Keratinocyte (primary cell): ENCODE measurements around the gene NR1H3. TPM values are rescaled to one million over a fixed set of nuclear protein-coding genes. Genes with fewer than 3 reads are reported as not detected.

Source experiments
- DNase-seq: peaks from one replicate; pipeline ENCODE4 v3.0.0-alpha.2; 2011; ENCODE audit warnings: low read depth, missing footprints, low spot score
- FAIRE-seq: peaks from 2 replicates; lab custom pipeline; 2011; peaks lifted over from hg19 to GRCh38; lab: Jason Lieb, UNC
- H2AFZ ChIP-seq: 2 replicates; pipeline ENCODE4 v1.6.0; 2012; ENCODE audit warnings: low read length, control low read depth, inconsistent platforms; ENCODE audit not compliant: control insufficient read depth
- H3K27ac ChIP-seq: 2 replicates; pipeline ENCODE4 v1.5.1; 2011; ENCODE audit warnings: low read length; ENCODE audit not compliant: control insufficient read depth, insufficient read depth
- H3K27me3 ChIP-seq: 3 replicates; pipeline ENCODE4 v1.6.0; 2011; ENCODE audit warnings: low read length; ENCODE audit not compliant: control insufficient read depth, insufficient read depth; ENCODE audit errors: extremely low read depth
- H3K36me3 ChIP-seq, 2 experiments: 2 replicates in 1 of 2; 3 replicates in 1 of 2; pipeline ENCODE4 v1.5.1; 2011; ENCODE audit warnings: low read length in 2 of 2, mild to moderate bottlenecking in 1 of 2; ENCODE audit not compliant: control insufficient read depth in 2 of 2, insufficient read depth in 2 of 2; ENCODE audit errors: extremely low read depth in 1 of 2
- H3K4me1 ChIP-seq: 3 replicates; pipeline ENCODE4 v1.5.1; 2011; ENCODE audit warnings: low read length; ENCODE audit not compliant: control insufficient read depth, insufficient read depth; ENCODE audit errors: extremely low read depth
- H3K4me2 ChIP-seq: 3 replicates; pipeline ENCODE4 v1.6.0; 2011; ENCODE audit warnings: low read depth, low read length; ENCODE audit not compliant: control insufficient read depth, insufficient read depth; ENCODE audit errors: extremely low read depth
- H3K4me3 ChIP-seq, 3 experiments: fragments of 200-600 bp in 1 of 3; sonication (generic) in 1 of 3; 2 replicates in 2 of 3; 3 replicates in 1 of 3; pipeline ENCODE4 v1.5.1; 2011 to 2016; ENCODE audit warnings: low read length in 3 of 3, mild to moderate bottlenecking in 3 of 3, control low read depth in 2 of 3, inconsistent platforms in 1 of 3, low read depth in 1 of 3, mixed read lengths in 1 of 3, mixed run types in 1 of 3, moderate library complexity in 1 of 3; ENCODE audit not compliant: control insufficient read depth in 2 of 3, insufficient read depth in 2 of 3; ENCODE audit errors: extremely low read depth in 1 of 3
- H3K79me2 ChIP-seq: 2 replicates; pipeline ENCODE4 v1.6.0; 2012; ENCODE audit warnings: low read length; ENCODE audit not compliant: control insufficient read depth, insufficient read depth
- H3K9ac ChIP-seq: 3 replicates; pipeline ENCODE4 v1.6.0; 2011; ENCODE audit warnings: low read length; ENCODE audit not compliant: control insufficient read depth, insufficient read depth; ENCODE audit errors: extremely low read depth
- H3K9me1 ChIP-seq: 3 replicates; pipeline ENCODE4 v1.6.0; 2011; ENCODE audit warnings: low read length; ENCODE audit not compliant: control insufficient read depth, insufficient read depth; ENCODE audit errors: extremely low read depth
- H3K9me3 ChIP-seq: 2 replicates; pipeline ENCODE4 v1.5.1; 2012; ENCODE audit warnings: low read depth, low read length; ENCODE audit not compliant: control insufficient read depth
- H4K20me1 ChIP-seq: 3 replicates; pipeline ENCODE4 v1.6.0; 2011; ENCODE audit warnings: low read length; ENCODE audit not compliant: control insufficient read depth, insufficient read depth; ENCODE audit errors: extremely low read depth
- CTCF ChIP-seq, 3 experiments: IDR thresholded peaks in 1 of 3; conservative IDR thresholded peaks in 1 of 3; optimal IDR thresholded peaks in 1 of 3; 2 replicates in 2 of 3; 3 replicates in 1 of 3; pipeline versions ENCODE3 to v1.5.1; 2011; ENCODE audit warnings: low read length in 3 of 3, mild to moderate bottlenecking in 3 of 3, moderate library complexity in 2 of 3, control low read depth in 1 of 3, inconsistent platforms in 1 of 3; ENCODE audit not compliant: insufficient read depth in 2 of 3; ENCODE audit errors: extremely low read depth in 1 of 3
- EZH2 ChIP-seq: IDR thresholded peaks from one replicate; pipeline ENCODE4 v1.6.1; 2012; ENCODE audit warnings: inconsistent platforms, mild to moderate bottlenecking, low read length, moderate library complexity
- dilution Hi-C: fragments of 300-500 bp; cut with MboI; formaldehyde crosslinking; loops from one replicate; pipeline ENCODE4 v1.7.0; 2020; ENCODE audit warnings: low sequenced_read_pairs; ENCODE audit not compliant: extremely low pct_ligation_motif_present
- polyA plus RNA-seq, 5 experiments: library from polyadenylated mRNA; depleted of rRNA in 3 of 5; stranded (reverse) in 3 of 5; stranded (forward) in 1 of 5; unstranded in 1 of 5; fragments of >200 nt; gene quantifications; 1 replicate in 1 of 5; 2 replicates in 3 of 5; 3 replicates in 1 of 5; pipeline versions ENCODE4 v1.2.1 to v1.2.3, GENCODE V29; 2011 to 2012; ENCODE audit warnings: missing spikeins in 2 of 5, low read depth in 1 of 5, low replicate concordance in 1 of 5

Gene NR1H3
- polyA plus RNA-seq, 1 donor (not counting 4 experiments of a cell fraction or from before 2014, with no cell fraction given): 9.1 TPM

GRCh38 chr11:47318166-47318565 is 60.4 kb downstream of the NR1H3 start:
- Histone ChIP-seq H3K4me3 (no peak overlapping the region), H3K9ac (no peak overlapping the region), H3K36me3 (peaks cover 1 to 12% of the 10 kb centered on the region in 2 experiments), H3K79me2 (no peaks in the 10 kb centered on the region), H4K20me1 (no peaks in the 10 kb centered on the region), H3K27ac (no peak overlapping the region), H3K27me3 (no peaks in the 10 kb centered on the region), H3K4me2 (no peak overlapping the region), H3K9me1 (no peaks in the 10 kb centered on the region), H3K9me3 (no peaks in the 10 kb centered on the region), H2AFZ (no peak overlapping the region), H3K4me1 (no peaks in the 10 kb centered on the region)
- DNase-seq (no peak), FAIRE-seq (no peak)
- dilution Hi-C loops: no loop called here
- no peak for TF ChIP-seq EZH2
- no peak for TF ChIP-seq CTCF (optimal IDR thresholded peaks at IDR 0.05 in 1 of 3, IDR thresholded peaks at IDR 0.05 in 1 of 3, conservative IDR thresholded peaks at IDR 0.05 in 1 of 3; ENCODE audit: extremely low read depth in 1 of 3, insufficient read depth in 2 of 3, low read length in 3 of 3)

Other genes starting within 250 kb of the NR1H3 start
- 51.0 to 79.9 TPM (median 55.2 TPM) in 3 replicates for gene ARFGAP2, start 81.1 kb upstream of the NR1H3 start, polyA plus RNA-seq
- gene PACSIN3, start 71.6 kb upstream of the NR1H3 start, polyA plus RNA-seq: 28.1 to 32.9 TPM (median 32.6 TPM) in 3 replicates
- gene DDB2, start 43.0 kb upstream of the NR1H3 start, polyA plus RNA-seq: 34.9 to 50.5 TPM (median 45.0 TPM) in 3 replicates
- gene ACP2, start 9.2 kb upstream of the NR1H3 start, polyA plus RNA-seq: 10.9 to 19.8 TPM (median 11.5 TPM) in 3 replicates
- 9.3 to 14.4 TPM (median 11.9 TPM) in 3 replicates for gene MADD, start 12.1 kb downstream of the NR1H3 start, polyA plus RNA-seq
- not detected in 3 replicates for gene MYBPC3, start 94.7 kb downstream of the NR1H3 start, polyA plus RNA-seq
- gene SPI1, start 120.6 kb downstream of the NR1H3 start, polyA plus RNA-seq: not detected in 3 replicates
- 35.3 to 62.3 TPM (median 59.9 TPM) in 3 replicates for gene SLC39A13, start 150.6 kb downstream of the NR1H3 start, polyA plus RNA-seq
- gene PSMC3, start 168.4 kb downstream of the NR1H3 start, polyA plus RNA-seq: 96.1 to 172 TPM (median 156 TPM) in 3 replicates
- gene RAPSN, start 191.1 kb downstream of the NR1H3 start, polyA plus RNA-seq: 0.07 to 0.44 TPM (median 0.28 TPM) in 3 replicates